Thyroid gland (tissue), 4 donors: ENCODE results near the gene PPP4R3B. TPM values are rescaled to one million over a fixed set of nuclear protein-coding genes. Genes with fewer than 3 reads are reported as not detected.
A peak's percentile ranks its signal among the peaks of the same experiment; 100 is the strongest.

Experiments used
- DNase-seq, 2 donors: peaks; one replicate each; pipeline ENCODE4 v3.0.0-alpha.2; 2019
- H3K27ac ChIP-seq, 3 donors: fragments of 200-600 bp; sonication (generic); 1 replicate in 2 of 3; 2 replicates in 1 of 3; pipeline ENCODE4 v1.5.1; 2016 to 2019; ENCODE audit warnings: mild to moderate bottlenecking in 1 of 3, moderate library complexity in 1 of 3
- H3K27me3 ChIP-seq: fragments of 200-600 bp; sonication (generic); one replicate; pipeline ENCODE4 v1.5.1; 2019
- H3K36me3 ChIP-seq, 2 donors: fragments of 200-600 bp; sonication (generic); one replicate each; pipeline ENCODE4 v1.5.1; 2016 to 2019
- H3K4me1 ChIP-seq, 2 donors: fragments of 200-600 bp; sonication (generic); one replicate each; pipeline ENCODE4 v1.5.1; 2017 to 2019
- H3K4me3 ChIP-seq, 3 donors: fragments of 200-600 bp; sonication (generic); replicated peaks in 1 of 3; 1 replicate in 2 of 3; 2 replicates in 1 of 3; pipeline ENCODE4 v1.5.1; 2016; ENCODE audit warnings: mild to moderate bottlenecking in 1 of 3
- H3K9me3 ChIP-seq: fragments of 200-600 bp; sonication (generic); one replicate; pipeline ENCODE4 v1.5.1; 2017
- CTCF ChIP-seq, 6 experiments: fragments of 200-600 bp in 3 of 6; fragments of 450-650 bp in 3 of 6; sonication (generic) in 3 of 6; IDR thresholded peaks; one replicate each; pipeline ENCODE4 v1.5.1; 2016 to 2019; ENCODE audit warnings: antibody characterized with exemption in 6 of 6, mild to moderate bottlenecking in 2 of 6, inconsistent platforms in 1 of 6, moderate library complexity in 1 of 6
- POLR2A ChIP-seq, 2 donors: fragments of 450-650 bp; IDR thresholded peaks; one replicate each; pipeline ENCODE4 v1.6.1; 2017; ENCODE audit warnings: antibody characterized with exemption in 2 of 2, mild to moderate bottlenecking in 2 of 2, moderate library complexity in 1 of 2
- WGBS, 2 donors: methylation state at CpG; one replicate each; pipeline ENCODE4 v1.1.5; 2017; 5-methylcytosine and 5-hydroxymethylcytosine counted together
- intact Hi-C: fragments of 100-400 bp; cut with DNase I; formaldehyde crosslinking; loops from one replicate; pipeline ENCODE4 v1.15.1; 2023
- total RNA-seq, 4 donors: library from RNA; depleted of rRNA; stranded (reverse); fragments of >200 nt; gene quantifications; one replicate each; pipeline ENCODE4 v1.2.3, GENCODE V29; 2016

Gene PPP4R3B
- total RNA-seq: 10 to 100 TPM; 76.2 to 88.0 (median 82.6) TPM

- intact Hi-C loops: loop anchor here (10.0 kb wide), 1 partner anchor 93 kb away; no protein-coding TSS in a partner anchor
- peaks cover 29 to 34% of the 10 kb centered on the region in 2 donors for H3K4me1 ChIP-seq
- H3K27ac ChIP-seq: peak within 1 kb of the TSS; percentile 92 to 96 (median 95)
Measured at GRCh38 chr2:55617175-55618024, at the start of gene PPP4R3B. Gene PPP4R3B, minus strand, starts transcription at chr2:55617622. Its CDS starts 337 bp downstream, at chr2:55617285.

GRCh38 chr2:55653255-55653654 is 35.8 kb upstream of the PPP4R3B start:
- H3K27me3 ChIP-seq: no peaks in the 10 kb centered on the region
- DNase-seq: no peak
- TF ChIP-seq POLR2A (IDR thresholded peaks at IDR 0.05) (no peak), CTCF (IDR thresholded peaks at IDR 0.05) (no peak)
- no peak overlapping the region for H3K4me3 ChIP-seq
- H3K36me3 ChIP-seq: peaks cover 15 to 17% of the 10 kb centered on the region in 2 donors
- H3K4me1 ChIP-seq: no peaks in the 10 kb centered on the region
- H3K27ac ChIP-seq: no peak overlapping the region
- intact Hi-C loops: no loop called here
- H3K9me3 ChIP-seq: no peaks in the 10 kb centered on the region
- WGBS, 2 donors: 95% methylated on average over 2 of the region's 2 CpGs

More at GRCh38 chr2:55617175-55618024, at the start of gene PPP4R3B:
- 0% methylated on average over 38 to 64 of the region's 82 CpGs for WGBS, 2 donors
- Histone ChIP-seq H3K36me3 (peaks cover 0 to 12% of the 10 kb centered on the region in 2 donors), H3K27me3 (no peaks in the 10 kb centered on the region), H3K9me3 (no peaks in the 10 kb centered on the region), H3K4me3 (peak within 1 kb of the TSS; percentile 79 to 100 (median 98))
- peak in 5 of 6 experiments; percentile 9 to 78 (median 70) for TF ChIP-seq CTCF (IDR thresholded peaks at IDR 0.05)
- peak; percentile 62 to 99 for TF ChIP-seq POLR2A (IDR thresholded peaks at IDR 0.05)
- peak; percentile 99 to 100 for DNase-seq

GRCh38 chr2:55649211-55649610 is 31.8 kb upstream of the PPP4R3B start:
- H3K36me3 ChIP-seq: peaks cover 7 to 23% of the 10 kb centered on the region in 2 donors

GRCh38 chr2:55636831-55637230 is 19.4 kb upstream of the PPP4R3B start:
- TF ChIP-seq POLR2A (IDR thresholded peaks at IDR 0.05) (no peak), CTCF (IDR thresholded peaks at IDR 0.05) (no peak)
- Histone ChIP-seq H3K27me3 (no peaks in the 10 kb centered on the region), H3K27ac (no peak overlapping the region), H3K4me3 (no peak overlapping the region), H3K36me3 (peaks cover 9 to 30% of the 10 kb centered on the region in 2 donors), H3K9me3 (no peaks in the 10 kb centered on the region), H3K4me1 (no peaks in the 10 kb centered on the region)
- DNase-seq: no peak
- WGBS, 2 donors: 96 to 98% methylated on average over 3 of the region's 3 CpGs
- intact Hi-C loops: no loop called here

More at GRCh38 chr2:55649211-55649610, 31.8 kb upstream of the PPP4R3B start:
- Histone ChIP-seq H3K27me3 (no peaks in the 10 kb centered on the region), H3K27ac (no peak overlapping the region), H3K4me1 (no peaks in the 10 kb centered on the region), H3K4me3 (no peak overlapping the region), H3K9me3 (no peaks in the 10 kb centered on the region)
- no peak for DNase-seq
- intact Hi-C loops: no loop called here
- TF ChIP-seq POLR2A (IDR thresholded peaks at IDR 0.05) (no peak), CTCF (IDR thresholded peaks at IDR 0.05) (no peak)
- WGBS, 2 donors: 95 to 97% methylated on average over 1 of the region's 1 CpG

- intact Hi-C loops: no loop called here
- no peak for TF ChIP-seq CTCF (IDR thresholded peaks at IDR 0.05)
- no peak for TF ChIP-seq POLR2A (IDR thresholded peaks at IDR 0.05)
- DNase-seq: no peak
- H3K4me1 ChIP-seq: peaks cover 0 to 6% of the 10 kb centered on the region in 2 donors
- no peak overlapping the region for H3K4me3 ChIP-seq
- H3K27ac ChIP-seq: no peak overlapping the region
- 97 to 100% methylated on average over 2 of the region's 2 CpGs for WGBS, 2 donors
- peaks cover 0 to 2% of the 10 kb centered on the region in 2 donors for H3K36me3 ChIP-seq
- H3K27me3 ChIP-seq: no peaks in the 10 kb centered on the region
- H3K9me3 ChIP-seq: no peaks in the 10 kb centered on the region
Measured at GRCh38 chr2:55628931-55629330, 11.5 kb upstream of the PPP4R3B start.
